ENCODE measurements around the gene CYTH1.

DNA sequence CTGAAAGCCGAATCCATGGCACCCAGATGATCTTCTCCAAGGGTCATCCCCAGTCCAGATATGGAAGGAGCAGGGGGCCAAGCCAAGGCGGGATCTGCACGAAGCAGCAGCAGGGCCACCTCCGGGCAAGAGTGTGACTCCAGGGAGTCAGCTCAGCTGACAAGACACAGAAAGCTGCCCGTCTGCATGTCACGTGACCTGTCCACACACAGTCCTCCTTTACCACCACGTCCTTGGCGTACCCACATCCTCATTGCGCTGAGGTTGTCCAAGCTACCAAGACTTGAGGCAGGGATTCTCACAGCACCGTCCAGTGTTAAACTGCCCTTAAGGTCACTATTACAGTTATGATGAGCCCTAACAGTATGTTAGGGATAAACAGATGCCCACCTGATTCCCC lies 11.3 kb upstream of the CYTH1 start:
- TF ChIP-seq ZNF274 (IDR thresholded peaks at IDR 0.05; ENCODE audit: low read depth, low read length), result no peak
- TF ChIP-seq YY1 (IDR thresholded peaks at IDR 0.05; ENCODE audit: insufficient read depth, insufficient read length), result no peak
- TF ChIP-seq SUZ12 (IDR thresholded peaks at IDR 0.05; ENCODE audit: extremely low read depth, insufficient read depth, insufficient read length), result no peak
